ENCODE measurements around the gene ABCC8.

DNA sequence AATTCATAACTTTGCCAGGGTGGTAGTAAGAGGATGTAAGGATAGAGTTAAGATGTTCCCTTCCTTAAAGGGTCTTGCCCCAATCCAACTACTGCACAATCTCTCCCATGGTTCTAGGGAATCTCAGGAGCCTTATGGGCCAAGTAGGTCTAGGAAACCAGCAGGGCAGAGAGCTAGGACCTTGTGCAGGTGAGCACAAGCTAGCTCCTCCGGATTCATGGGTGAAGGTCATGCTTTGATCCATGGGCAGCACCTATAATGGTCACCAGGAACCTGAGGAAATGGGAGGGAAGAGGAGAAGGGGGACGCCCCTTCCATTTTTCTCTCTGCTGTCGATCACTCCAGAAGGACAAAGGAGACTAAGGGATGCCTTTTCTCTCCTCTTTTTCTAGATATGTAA lies 105.0 kb downstream of the ABCC8 start:
- TF ChIP-seq JUND (IDR thresholded peaks at IDR 0.05; ENCODE audit: low read length) (no peak), YY1 (IDR thresholded peaks at IDR 0.05; ENCODE audit: low read depth, low read length) (no peak), NRF1 (IDR thresholded peaks at IDR 0.05; ENCODE audit: low read depth, low read length) (no peak)
